ENCODE data around the gene ERBB4. TPM values are rescaled to one million over a fixed set of nuclear protein-coding genes. Genes with fewer than 3 reads are reported as not detected.

ERBB4 gene
- total RNA-seq, 4 donors from 2014 or later: 0.59 to 1.5 (median 0.83) TPM

- DNase-seq (ENCODE audit: low spot score in 2 of 2): no peak
- WGBS, 2 donors: 85 to 87% methylated on average over 2 of the region's 2 CpGs
- TF ChIP-seq, protein P1, sequence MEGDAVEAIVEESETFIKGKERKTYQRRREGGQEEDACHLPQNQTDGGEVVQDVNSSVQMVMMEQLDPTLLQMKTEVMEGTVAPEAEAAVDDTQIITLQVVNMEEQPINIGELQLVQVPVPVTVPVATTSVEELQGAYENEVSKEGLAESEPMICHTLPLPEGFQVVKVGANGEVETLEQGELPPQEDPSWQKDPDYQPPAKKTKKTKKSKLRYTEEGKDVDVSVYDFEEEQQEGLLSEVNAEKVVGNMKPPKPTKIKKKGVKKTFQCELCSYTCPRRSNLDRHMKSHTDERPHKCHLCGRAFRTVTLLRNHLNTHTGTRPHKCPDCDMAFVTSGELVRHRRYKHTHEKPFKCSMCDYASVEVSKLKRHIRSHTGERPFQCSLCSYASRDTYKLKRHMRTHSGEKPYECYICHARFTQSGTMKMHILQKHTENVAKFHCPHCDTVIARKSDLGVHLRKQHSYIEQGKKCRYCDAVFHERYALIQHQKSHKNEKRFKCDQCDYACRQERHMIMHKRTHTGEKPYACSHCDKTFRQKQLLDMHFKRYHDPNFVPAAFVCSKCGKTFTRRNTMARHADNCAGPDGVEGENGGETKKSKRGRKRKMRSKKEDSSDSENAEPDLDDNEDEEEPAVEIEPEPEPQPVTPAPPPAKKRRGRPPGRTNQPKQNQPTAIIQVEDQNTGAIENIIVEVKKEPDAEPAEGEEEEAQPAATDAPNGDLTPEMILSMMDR (IDR thresholded peaks at IDR 0.05): no peak
- TF ChIP-seq POLR2A (IDR thresholded peaks at IDR 0.05): no peak
- H3K4me3 ChIP-seq (ENCODE audit: low read depth, poor library complexity, severe bottlenecking): no peak overlapping the region
- intact Hi-C loops (cut with DNase I; ENCODE audit: low total_unique reads): no loop called here
These were observed 220.0 kb downstream of the ERBB4 start for GRCh38 chr2:212318636-212319035.

DNA sequence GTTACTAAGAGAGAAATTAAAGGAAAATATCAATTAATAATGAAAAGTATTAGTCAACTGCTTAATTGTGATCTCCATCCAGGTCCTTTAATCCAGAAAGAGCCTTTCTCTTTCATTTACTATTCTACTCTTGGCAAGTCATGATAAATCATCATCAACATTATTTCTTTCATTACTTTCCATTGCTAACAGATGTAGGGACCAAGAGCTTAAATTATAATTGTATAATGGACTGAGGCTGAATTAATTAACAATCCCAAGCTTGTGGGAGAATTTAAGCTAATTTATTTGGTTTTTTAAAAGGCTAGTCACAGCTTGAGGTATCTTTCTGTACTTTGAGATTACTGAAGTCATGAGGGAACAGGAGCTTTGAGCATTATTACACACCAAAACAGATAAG is 223.9 kb downstream of the ERBB4 start:
- TF ChIP-seq, protein P1 (IDR thresholded peaks at IDR 0.05): no peak
- H3K4me3 ChIP-seq (ENCODE audit: low read depth, poor library complexity, severe bottlenecking): no peak overlapping the region
- DNase-seq (ENCODE audit: low spot score in 2 of 2): no peak
- intact Hi-C loops (cut with DNase I; ENCODE audit: low total_unique reads): no loop called here

GRCh38 chr2:212311807-212312404 is 226.7 kb downstream of the ERBB4 start:
- intact Hi-C loops (cut with DNase I; ENCODE audit: low total_unique reads): no loop called here
- TF ChIP-seq POLR2A (IDR thresholded peaks at IDR 0.05): no peak
- TF ChIP-seq, protein P1 (IDR thresholded peaks at IDR 0.05): no peak
- WGBS, 2 donors: 49 to 51% methylated on average over 3 of the region's 3 CpGs
- no peak for DNase-seq (ENCODE audit: low spot score in 2 of 2)
- no peak overlapping the region for H3K4me3 ChIP-seq (ENCODE audit: low read depth, poor library complexity, severe bottlenecking)

DNA sequence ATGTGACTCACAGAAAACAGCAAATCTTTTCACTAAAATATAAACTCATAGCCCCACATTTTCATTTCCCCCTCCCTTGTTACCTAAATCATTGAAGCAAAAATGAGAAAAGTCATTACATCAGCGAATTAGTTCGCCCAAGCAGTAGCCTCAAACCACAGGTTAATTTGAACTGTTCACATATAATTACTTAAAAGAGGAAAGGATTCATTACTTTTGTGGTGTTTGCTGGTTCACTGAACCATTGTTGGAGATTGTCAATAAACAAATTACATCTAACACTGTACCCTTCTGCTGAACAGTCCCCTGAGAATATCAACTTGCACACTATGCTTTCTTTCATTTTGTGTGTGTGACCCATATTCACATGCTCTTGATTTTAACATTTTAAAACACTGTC is 238.7 kb downstream of the ERBB4 start:
- intact Hi-C loops (cut with DNase I; ENCODE audit: low total_unique reads): no loop called here
- TF ChIP-seq, protein P1 (IDR thresholded peaks at IDR 0.05): no peak
- TF ChIP-seq POLR2A (IDR thresholded peaks at IDR 0.05): no peak
- no peak for DNase-seq (ENCODE audit: low spot score in 2 of 2)
- WGBS, 2 donors: 88 to 96% methylated on average over 2 of the region's 2 CpGs
- no peak overlapping the region for H3K4me3 ChIP-seq (ENCODE audit: low read depth, poor library complexity, severe bottlenecking)

DNA sequence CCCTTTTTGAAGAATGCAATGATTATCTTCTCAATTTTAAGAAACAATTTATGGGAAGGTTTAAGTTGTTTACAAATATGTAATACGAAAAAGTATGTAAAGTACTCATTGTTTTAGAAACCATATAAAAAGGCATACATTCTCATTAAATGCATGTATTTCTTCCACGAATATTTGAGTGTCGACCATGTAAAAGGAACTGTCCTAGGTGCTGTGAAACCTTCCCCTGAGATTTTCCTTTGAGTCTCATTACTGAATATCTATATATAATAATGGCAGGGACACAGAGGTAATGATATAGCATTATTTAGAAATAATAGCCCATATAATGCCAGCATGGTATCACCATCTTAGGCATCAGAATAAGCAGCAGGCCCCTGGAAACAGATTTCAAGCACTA is 239.3 kb downstream of the ERBB4 start:
- TF ChIP-seq POLR2A (IDR thresholded peaks at IDR 0.05): no peak
- TF ChIP-seq, protein P1 (IDR thresholded peaks at IDR 0.05): no peak
- WGBS, 2 donors: 46 to 60% methylated on average over 3 of the region's 3 CpGs
- H3K4me3 ChIP-seq (ENCODE audit: low read depth, poor library complexity, severe bottlenecking): no peak overlapping the region
- no peak for DNase-seq (ENCODE audit: low spot score in 2 of 2)
- intact Hi-C loops (cut with DNase I; ENCODE audit: low total_unique reads): no loop called here

GRCh38 chr2:212295571-212295970 is 243.0 kb downstream of the ERBB4 start:
- DNase-seq (ENCODE audit: low spot score in 2 of 2): no peak
- intact Hi-C loops (cut with DNase I; ENCODE audit: low total_unique reads): no loop called here
- TF ChIP-seq, protein P1 (IDR thresholded peaks at IDR 0.05): no peak
- TF ChIP-seq POLR2A (IDR thresholded peaks at IDR 0.05): no peak
- 58 to 67% methylated on average over 3 of the region's 3 CpGs for WGBS, 2 donors
- no peak overlapping the region for H3K4me3 ChIP-seq (ENCODE audit: low read depth, poor library complexity, severe bottlenecking)

Data from lower leg skin (tissue), 4 donors.